OCI-LY1 (cell line): ENCODE data around the gene CDC37.

Source experiments
- H2AFZ ChIP-seq: fragments of 200-600 bp; sonication (generic), shearing (Covaris generic); 2 replicates; pipeline ENCODE4 v1.6.0; 2014; ENCODE audit warnings: antibody characterized with exemption, mild to moderate bottlenecking, low read length
- H3F3A ChIP-seq: fragments of 200-600 bp; sonication (generic), shearing (Covaris generic); 2 replicates; pipeline ENCODE4 v1.6.0; 2014; ENCODE audit warnings: mild to moderate bottlenecking, antibody characterized with exemption, low read length, moderate library complexity; ENCODE audit not compliant: insufficient read depth
- H3K27ac ChIP-seq: fragments of 200-600 bp; sonication (generic); 2 replicates; pipeline ENCODE4 v1.5.1; 2014; ENCODE audit warnings: low read length, mixed run types, mild to moderate bottlenecking, low read depth; ENCODE audit not compliant: poor library complexity, severe bottlenecking
- H3K27me3 ChIP-seq: fragments of 200-600 bp; sonication (generic); 2 replicates; pipeline ENCODE4 v1.6.0; 2014; ENCODE audit warnings: antibody characterized with exemption, mild to moderate bottlenecking, low read length, moderate library complexity; ENCODE audit not compliant: insufficient read depth
- H3K36me3 ChIP-seq: fragments of 200-600 bp; sonication (generic); 2 replicates; pipeline ENCODE4 v1.6.1; 2014; ENCODE audit warnings: mild to moderate bottlenecking, antibody characterized with exemption, low read length, moderate library complexity, mixed read lengths; ENCODE audit not compliant: insufficient read depth
- H3K4me1 ChIP-seq: fragments of 200-600 bp; sonication (generic); 2 replicates; pipeline ENCODE4 v1.5.1; 2014; ENCODE audit warnings: mild to moderate bottlenecking, low read length, moderate library complexity; ENCODE audit not compliant: insufficient read depth, severe bottlenecking
- H3K4me2 ChIP-seq: fragments of 200-600 bp; sonication (generic), shearing (Covaris generic); 2 replicates; pipeline ENCODE4 v1.6.1; 2014; ENCODE audit warnings: low read length
- H3K4me3 ChIP-seq: fragments of 200-600 bp; sonication (generic); 2 replicates; pipeline ENCODE4 v1.5.1; 2014; ENCODE audit warnings: low read length, low read depth, mild to moderate bottlenecking, mixed read lengths; ENCODE audit not compliant: poor library complexity, severe bottlenecking
- H3K79me2 ChIP-seq: fragments of 200-600 bp; shearing (Covaris generic); 2 replicates; pipeline ENCODE4 v1.6.1; 2016; ENCODE audit warnings: mixed run types, low read length, mixed read lengths; ENCODE audit not compliant: insufficient read depth
- H3K9ac ChIP-seq: fragments of 200-600 bp; sonication (generic), shearing (Covaris generic); 2 replicates; pipeline ENCODE4 v1.6.1; 2014; ENCODE audit warnings: mild to moderate bottlenecking, low read length, mixed read lengths
- H3K9me2 ChIP-seq: fragments of 200-600 bp; sonication (generic), shearing (Covaris generic); 2 replicates; pipeline ENCODE4 v1.6.1; 2014; ENCODE audit warnings: low read depth, mild to moderate bottlenecking, low read length, mixed read lengths
- H3K9me3 ChIP-seq: fragments of 200-600 bp; shearing (Covaris generic); 2 replicates; pipeline ENCODE4 v1.6.1; 2014; ENCODE audit warnings: low read length, mixed read lengths
- H4K20me1 ChIP-seq: fragments of 200-600 bp; sonication (generic), shearing (Covaris generic); 2 replicates; pipeline ENCODE4 v1.6.0; 2016; ENCODE audit warnings: mild to moderate bottlenecking, low read length; ENCODE audit not compliant: insufficient read depth
- CTCF ChIP-seq: fragments of 200-600 bp; sonication (generic), shearing (Covaris generic); IDR thresholded peaks from 2 replicates; pipeline ENCODE4 v1.5.1; 2017; ENCODE audit warnings: mild to moderate bottlenecking, antibody characterized with exemption, low read length, moderate library complexity, mixed read lengths
- EZH2 ChIP-seq: fragments of 200-600 bp; sonication (generic), shearing (Covaris generic); IDR thresholded peaks from 2 replicates; pipeline ENCODE4 v1.8.0; 2017; ENCODE audit warnings: borderline replicate concordance, mixed run types, mild to moderate bottlenecking, antibody characterized with exemption, low read length, moderate library complexity, mixed read lengths

CDC37 gene

GRCh38 chr19:10449037-10449436, 45.7 kb upstream of the CDC37 start:
- Histone ChIP-seq H3K9ac (no peak overlapping the region), H3K27ac (no peak overlapping the region), H3K27me3 (peaks cover 8% of the 10 kb centered on the region; the same call in 1 of the 2 replicates), H3K9me3 (no peaks in the 10 kb centered on the region), H4K20me1 (no peaks in the 10 kb centered on the region), H3K36me3 (no peaks in the 10 kb centered on the region), H3K4me2 (no peak overlapping the region), H3K4me1 (peaks cover 5% of the 10 kb centered on the region), H3K9me2 (no peaks in the 10 kb centered on the region), H3K79me2 (no peaks in the 10 kb centered on the region), H2AFZ (no peak overlapping the region), H3F3A (no peaks in the 10 kb centered on the region), H3K4me3 (no peak overlapping the region)
- TF ChIP-seq CTCF (no peak), EZH2 (no peak)

- H3K36me3 ChIP-seq: no peaks in the 10 kb centered on the region
- no peak overlapping the region for H2AFZ ChIP-seq
- no peaks in the 10 kb centered on the region for H3K9me2 ChIP-seq
- no peaks in the 10 kb centered on the region for H3K79me2 ChIP-seq
- H3K4me3 ChIP-seq: no peak overlapping the region
- no peak overlapping the region for H3K4me2 ChIP-seq
- peaks cover 5% of the 10 kb centered on the region for H3K4me1 ChIP-seq
- H3K9ac ChIP-seq: no peak overlapping the region
- no peaks in the 10 kb centered on the region for H3K27me3 ChIP-seq
- no peak overlapping the region for H3K27ac ChIP-seq
- no peaks in the 10 kb centered on the region for H3K9me3 ChIP-seq
- H3F3A ChIP-seq: no peaks in the 10 kb centered on the region
- TF ChIP-seq CTCF (no peak), EZH2 (no peak)
- no peaks in the 10 kb centered on the region for H4K20me1 ChIP-seq
Measured at GRCh38 chr19:10442698-10443097, 39.4 kb upstream of the CDC37 start.

DNA sequence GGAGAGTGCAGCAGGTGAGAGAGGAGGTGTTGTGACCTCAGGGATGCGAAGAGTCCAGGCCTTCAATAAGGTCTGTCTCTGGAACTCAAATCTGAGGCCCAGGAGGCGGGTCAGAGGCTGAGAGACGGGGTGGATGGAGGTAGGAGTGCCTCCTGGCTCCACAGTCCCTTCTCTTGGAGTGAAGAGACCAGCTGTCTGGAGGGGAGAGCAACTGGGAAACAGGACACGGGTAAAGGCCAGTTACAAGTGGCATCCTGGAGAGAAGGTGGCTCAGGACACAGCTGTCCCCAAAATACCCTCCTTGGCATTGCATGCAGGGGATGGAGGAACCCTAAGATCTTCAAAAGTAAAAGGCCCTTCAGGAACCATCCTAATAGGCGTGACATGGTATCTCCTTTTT, 36.2 kb upstream of the CDC37 start:
- no peaks in the 10 kb centered on the region for H3F3A ChIP-seq
- H2AFZ ChIP-seq: no peak overlapping the region
- H3K27ac ChIP-seq: no peak overlapping the region
- no peaks in the 10 kb centered on the region for H3K36me3 ChIP-seq
- TF ChIP-seq EZH2: no peak
- no peaks in the 10 kb centered on the region for H3K9me3 ChIP-seq
- no peaks in the 10 kb centered on the region for H3K4me1 ChIP-seq
- no peak overlapping the region for H3K4me3 ChIP-seq
- H3K9me2 ChIP-seq: no peaks in the 10 kb centered on the region
- 0 out of 2 replicates have a peak, but pooled peaks cover 6% of the 10 kb centered on the region for H3K27me3 ChIP-seq
- H4K20me1 ChIP-seq: no peaks in the 10 kb centered on the region
- H3K79me2 ChIP-seq: no peaks in the 10 kb centered on the region
- no peak overlapping the region for H3K9ac ChIP-seq
- H3K4me2 ChIP-seq: no peak overlapping the region

DNA sequence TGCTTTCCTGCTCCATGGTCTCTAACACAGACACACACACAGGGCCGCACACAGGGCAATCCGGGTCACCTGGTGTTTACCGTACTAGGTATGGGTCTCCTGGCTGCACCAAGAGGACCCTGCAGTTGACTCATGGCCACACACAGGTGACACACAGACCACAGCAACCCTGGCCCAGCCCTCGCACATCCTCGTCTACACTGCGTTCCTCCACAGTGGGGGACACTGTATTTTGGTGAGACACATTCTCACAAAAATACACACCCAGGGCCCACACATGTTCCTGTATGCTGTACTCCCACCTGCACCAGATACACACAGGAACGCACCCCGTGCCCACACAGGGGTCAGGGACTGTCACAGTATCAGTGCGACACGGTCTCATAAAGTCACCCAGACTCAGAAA, 29.8 kb upstream of the CDC37 start:
- Histone ChIP-seq H3K27me3 (peaks cover 24% of the 10 kb centered on the region), H3K9me3 (no peaks in the 10 kb centered on the region), H3F3A (no peaks in the 10 kb centered on the region), H3K9me2 (no peaks in the 10 kb centered on the region), H2AFZ (no peak overlapping the region), H4K20me1 (no peaks in the 10 kb centered on the region), H3K79me2 (no peaks in the 10 kb centered on the region), H3K4me1 (peaks cover 20% of the 10 kb centered on the region), H3K27ac (no peak overlapping the region), H3K9ac (no peak overlapping the region), H3K4me3 (no peak overlapping the region), H3K36me3 (no peaks in the 10 kb centered on the region), H3K4me2 (no peak overlapping the region)
- no peak for TF ChIP-seq EZH2
- TF ChIP-seq CTCF: no peak
